Measurements from ENCODE around the gene PAAF1. TPM values are rescaled to one million over a fixed set of nuclear protein-coding genes. Genes with fewer than 3 reads are reported as not detected.
"Not testable (repeated sequence)": the region's sequence is repeated elsewhere in the genome, so short reads cannot be mapped to it uniquely, and the experiment has no call there.

Gene PAAF1
- total RNA-seq, 1 donor from 2014 or later: 14.8 TPM

- not testable (repeated sequence) for DNase-seq (ENCODE audit: extremely low read depth, low read depth, low spot score)
Measured at GRCh38 chr11:73880449-73880848, 3.6 kb downstream of the PAAF1 start.

GRCh38 chr11:73883856-73884255 lies 7.1 kb downstream of the PAAF1 start:
- DNase-seq (ENCODE audit: extremely low read depth, low read depth, low spot score): no peak

- no peak for DNase-seq (ENCODE audit: extremely low read depth, low read depth, low spot score)
Measured at GRCh38 chr11:73888244-73888643, 11.4 kb downstream of the PAAF1 start.

GRCh38 chr11:73889019-73889418 lies 12.2 kb downstream of the PAAF1 start:
- DNase-seq (ENCODE audit: extremely low read depth, low read depth, low spot score): no peak

GRCh38 chr11:73889536-73889935 lies 12.7 kb downstream of the PAAF1 start:
- DNase-seq (ENCODE audit: extremely low read depth, low read depth, low spot score): no peak

GRCh38 chr11:73893041-73893440 lies 16.2 kb downstream of the PAAF1 start:
- no peak for DNase-seq (ENCODE audit: extremely low read depth, low read depth, low spot score)

GRCh38 chr11:73894725-73895335 lies 18.0 kb downstream of the PAAF1 start:
- DNase-seq (ENCODE audit: extremely low read depth, low read depth, low spot score): no peak

- no peak for DNase-seq (ENCODE audit: extremely low read depth, low read depth, low spot score)
Measured at GRCh38 chr11:73902303-73902702, 25.5 kb downstream of the PAAF1 start.

- no peak for DNase-seq (ENCODE audit: extremely low read depth, low read depth, low spot score)
Measured at GRCh38 chr11:73907191-73907590, 30.4 kb downstream of the PAAF1 start.

GRCh38 chr11:73912026-73912425 lies 35.2 kb downstream of the PAAF1 start:
- DNase-seq (ENCODE audit: extremely low read depth, low read depth, low spot score): no peak

GRCh38 chr11:73913472-73913871 lies 36.7 kb downstream of the PAAF1 start:
- no peak for DNase-seq (ENCODE audit: extremely low read depth, low read depth, low spot score)

- DNase-seq (ENCODE audit: extremely low read depth, low read depth, low spot score): no peak
Measured at GRCh38 chr11:73914284-73914683, 37.5 kb downstream of the PAAF1 start.

GRCh38 chr11:73916435-73916834 lies 39.6 kb downstream of the PAAF1 start:
- DNase-seq (ENCODE audit: extremely low read depth, low read depth, low spot score): no peak

- no peak for DNase-seq (ENCODE audit: extremely low read depth, low read depth, low spot score)
Measured at GRCh38 chr11:73921180-73921579, 44.4 kb downstream of the PAAF1 start.

- no peak for DNase-seq (ENCODE audit: extremely low read depth, low read depth, low spot score)
Measured at GRCh38 chr11:73929388-73929787, 52.6 kb downstream of the PAAF1 start.

GRCh38 chr11:73931039-73931645 lies 54.3 kb downstream of the PAAF1 start:
- DNase-seq (ENCODE audit: extremely low read depth, low read depth, low spot score): peak; percentile 45

- no peak for DNase-seq (ENCODE audit: extremely low read depth, low read depth, low spot score)
Measured at GRCh38 chr11:73931951-73932350, 55.2 kb downstream of the PAAF1 start.

- no peak for DNase-seq (ENCODE audit: extremely low read depth, low read depth, low spot score)
Measured at GRCh38 chr11:73932781-73933180, 56.0 kb downstream of the PAAF1 start.

GRCh38 chr11:73936047-73936446 lies 59.2 kb downstream of the PAAF1 start:
- DNase-seq (ENCODE audit: extremely low read depth, low read depth, low spot score): not testable (repeated sequence)

GRCh38 chr11:73939096-73939495 lies 62.3 kb downstream of the PAAF1 start:
- no peak for DNase-seq (ENCODE audit: extremely low read depth, low read depth, low spot score)

- no peak for DNase-seq (ENCODE audit: extremely low read depth, low read depth, low spot score)
Measured at GRCh38 chr11:73940801-73941570, 64.2 kb downstream of the PAAF1 start.

GRCh38 chr11:73942010-73942409 lies 65.2 kb downstream of the PAAF1 start:
- DNase-seq (ENCODE audit: extremely low read depth, low read depth, low spot score): no peak

Data from glomerular endothelial cell (primary cell).